Adipocyte (in vitro differentiated cells): ENCODE measurements around the gene FKBP6.
"Not testable (repeated sequence)": the region's sequence is repeated elsewhere in the genome, so short reads cannot be mapped to it uniquely, and the experiment has no call there.

Experiments used
- DNase-seq: peaks from one replicate; pipeline ENCODE4 v3.0.0-alpha.2; 2015; ENCODE audit warnings: low read depth
- H3K27me3 ChIP-seq: replicated peaks from 2 replicates; pipeline ENCODE4 v1.7.0; 2013; ENCODE audit warnings: mild to moderate bottlenecking, low read length, moderate library complexity; ENCODE audit not compliant: control insufficient read depth, insufficient read depth
- H3K36me3 ChIP-seq: 2 replicates; pipeline ENCODE4 v1.7.0; 2013; ENCODE audit warnings: low read length, mild to moderate bottlenecking, moderate library complexity; ENCODE audit not compliant: control insufficient read depth, insufficient read depth, severe bottlenecking
- H3K4me1 ChIP-seq: 2 replicates; pipeline ENCODE4 v1.7.0; 2013; ENCODE audit warnings: mild to moderate bottlenecking, low read length, moderate library complexity; ENCODE audit not compliant: control insufficient read depth, insufficient read depth
- H3K4me3 ChIP-seq: 2 replicates; pipeline ENCODE4 v1.7.0; 2013; ENCODE audit warnings: mild to moderate bottlenecking, low read length, moderate library complexity
- H3K9ac ChIP-seq: 2 replicates; pipeline ENCODE4 v1.7.0; 2013; ENCODE audit warnings: mild to moderate bottlenecking, low read length, moderate library complexity
- H3K9me3 ChIP-seq: 2 replicates; pipeline ENCODE4 v1.7.0; 2013; ENCODE audit warnings: mild to moderate bottlenecking, low read length, moderate library complexity; ENCODE audit not compliant: control insufficient read depth

The FKBP6 gene

DNA sequence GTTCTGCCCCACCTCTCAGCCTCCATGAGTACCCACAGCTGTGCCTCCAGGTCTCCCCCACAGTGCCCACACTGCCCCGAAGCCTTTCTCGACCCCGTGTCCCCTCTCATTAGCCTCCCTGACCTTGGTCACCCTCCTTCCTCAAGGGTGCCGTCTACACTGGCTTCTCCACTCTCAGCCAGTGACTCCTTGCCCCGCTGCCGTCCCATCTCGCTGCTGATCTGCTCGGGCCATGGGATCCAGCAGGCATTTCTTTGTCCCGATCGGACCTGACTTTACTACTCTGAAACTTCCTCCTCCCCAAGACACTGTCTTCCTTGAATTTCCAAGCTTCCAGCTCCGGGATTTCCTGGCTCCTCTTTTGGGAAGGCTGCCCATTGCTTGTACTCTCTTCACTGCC, 31.3 kb downstream of the FKBP6 start:
- DNase-seq: no peak
- H3K27me3 ChIP-seq: peaks cover 39% of the 10 kb centered on the region
- no peak overlapping the region for H3K9ac ChIP-seq
- H3K4me3 ChIP-seq: no peak overlapping the region
- peaks cover 7% of the 10 kb centered on the region for H3K4me1 ChIP-seq
- H3K36me3 ChIP-seq: no peaks in the 10 kb centered on the region
- H3K9me3 ChIP-seq: no peaks in the 10 kb centered on the region

DNA sequence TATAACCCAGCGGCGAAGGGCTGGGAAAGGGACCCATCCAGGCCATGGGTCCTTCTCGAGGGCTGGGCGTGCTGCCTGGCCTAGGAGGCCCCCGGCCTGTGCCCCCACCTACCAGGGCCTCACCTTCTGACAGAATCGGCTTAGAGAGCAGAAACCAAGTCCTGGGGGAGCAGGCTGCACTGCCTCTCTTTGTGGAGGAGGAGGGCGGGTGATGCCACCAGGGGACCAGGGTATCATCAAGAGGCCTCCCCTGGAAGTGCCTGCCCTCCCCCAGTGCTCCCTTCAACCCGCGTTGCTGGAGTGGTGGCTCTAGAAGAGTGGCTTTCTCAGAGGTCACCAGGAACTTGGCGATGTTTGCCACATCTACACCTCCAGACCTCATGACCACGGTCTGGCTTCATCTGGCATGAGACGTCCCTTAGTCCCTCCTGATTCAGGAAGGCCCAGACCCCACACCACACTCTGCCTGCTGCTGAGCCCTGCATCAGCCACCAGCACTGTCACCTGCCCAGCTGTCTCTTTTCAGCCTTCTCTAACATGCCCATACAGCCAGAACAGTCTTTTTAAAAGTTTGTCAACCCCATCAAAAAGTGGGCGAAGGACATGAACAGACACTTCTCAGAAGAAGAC, 31.9 kb downstream of the FKBP6 start:
- H3K4me3 ChIP-seq: no peak overlapping the region
- no peaks in the 10 kb centered on the region for H3K9me3 ChIP-seq
- peaks cover 35% of the 10 kb centered on the region for H3K27me3 ChIP-seq
- H3K9ac ChIP-seq: no peak overlapping the region
- peaks cover 7% of the 10 kb centered on the region for H3K4me1 ChIP-seq
- H3K36me3 ChIP-seq: no peaks in the 10 kb centered on the region
- DNase-seq: no peak

DNA sequence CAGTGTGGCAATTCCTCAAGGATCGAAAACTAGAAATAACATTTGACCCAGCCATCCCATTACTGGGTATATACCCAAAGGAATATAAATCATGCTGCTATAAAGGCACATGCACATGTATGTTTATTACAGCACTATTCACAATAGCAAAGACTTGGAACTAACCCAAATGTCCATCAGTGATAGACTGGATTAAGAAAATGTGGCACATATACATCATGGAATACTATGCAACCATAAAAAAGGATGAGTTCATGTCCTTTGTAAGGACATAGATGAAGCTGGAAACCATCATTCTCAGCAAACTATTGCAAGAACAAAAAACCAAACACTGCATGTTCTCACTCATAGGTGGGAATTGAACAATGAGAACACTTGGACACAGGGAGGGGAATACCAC, 32.6 kb downstream of the FKBP6 start:
- not testable (repeated sequence) for H3K9ac ChIP-seq, DNase-seq, H3K36me3 ChIP-seq, H3K9me3 ChIP-seq, H3K4me1 ChIP-seq, H3K4me3 ChIP-seq
- peaks cover 29% of the 10 kb centered on the region for H3K27me3 ChIP-seq

DNA sequence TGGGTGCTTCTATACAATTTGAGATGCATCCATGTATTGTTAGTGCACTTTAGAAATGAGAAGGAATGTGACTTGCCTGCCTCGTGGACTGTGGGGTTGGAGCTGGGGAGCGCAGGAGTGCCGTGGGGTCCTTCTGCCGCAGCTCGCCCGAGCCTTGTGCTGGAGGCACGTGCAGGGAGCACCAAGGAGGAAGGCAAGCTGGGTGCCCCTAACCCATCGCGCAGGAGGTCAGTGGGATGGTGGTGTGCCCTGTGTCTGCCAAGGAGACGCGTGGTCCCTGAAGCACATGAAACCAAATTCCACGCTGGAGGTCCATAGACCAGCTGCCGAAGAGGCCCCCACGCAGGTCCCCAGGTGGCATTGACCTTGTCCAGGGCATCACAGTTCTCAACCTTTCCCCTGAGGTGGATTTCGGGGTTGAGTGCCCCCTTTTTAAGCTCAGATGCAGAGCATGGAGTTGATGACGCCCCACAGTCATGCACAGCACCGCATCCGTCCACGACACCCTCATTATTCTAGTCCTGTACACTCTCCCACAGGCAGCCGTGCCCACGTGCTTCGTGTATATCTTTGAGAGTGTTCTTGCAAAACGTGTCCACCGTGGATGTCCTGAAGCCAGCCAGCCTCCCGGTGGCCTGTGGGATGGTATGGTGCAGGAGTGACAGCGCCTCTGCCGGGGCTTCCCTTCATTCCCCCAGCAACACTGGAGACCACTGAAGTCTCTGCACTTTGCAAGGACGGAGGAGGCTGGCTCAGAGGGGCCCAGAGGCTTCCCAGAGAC, 35.5 kb downstream of the FKBP6 start:
- H3K9me3 ChIP-seq: no peaks in the 10 kb centered on the region
- no peak for DNase-seq
- no peak overlapping the region for H3K9ac ChIP-seq

DNA sequence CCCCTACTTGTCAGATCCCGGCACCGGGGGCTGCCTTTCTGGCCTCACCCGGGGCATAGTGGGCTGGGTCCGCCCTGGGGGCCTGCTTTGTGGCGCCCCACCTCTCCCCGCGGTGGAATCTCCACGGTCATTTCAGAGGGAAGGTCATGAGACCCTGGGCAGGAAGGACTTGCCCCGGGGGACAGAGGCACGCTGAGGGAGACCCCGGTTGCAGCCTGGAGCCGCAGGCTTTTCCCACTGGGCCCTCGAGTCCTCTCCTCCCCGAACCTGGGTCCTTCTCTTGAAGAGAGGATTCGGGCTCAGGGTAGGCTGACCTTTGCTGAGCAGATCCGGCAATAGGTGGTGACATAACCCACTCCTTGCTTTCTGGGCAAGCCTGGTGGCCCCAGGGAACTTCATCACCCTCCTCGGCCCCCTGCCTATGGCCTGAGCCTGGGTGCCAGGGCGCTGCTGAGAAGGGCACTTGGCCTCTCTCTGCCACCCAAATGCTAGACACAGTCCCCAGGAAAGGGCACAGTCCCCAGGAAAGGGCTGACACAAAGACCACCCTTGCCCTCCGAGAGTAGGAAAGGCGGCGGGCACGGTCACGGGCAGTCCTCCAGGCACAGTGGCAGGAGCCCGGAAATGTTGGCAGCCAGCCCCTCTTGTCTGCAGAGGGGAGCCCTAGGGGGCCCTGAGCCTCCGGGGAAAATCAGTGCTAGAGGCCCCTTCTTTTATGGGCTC, 36.2 kb downstream of the FKBP6 start:
- Histone ChIP-seq H3K27me3 (peaks cover 34% of the 10 kb centered on the region), H3K9ac (no peak overlapping the region), H3K4me1 (no peaks in the 10 kb centered on the region), H3K36me3 (no peaks in the 10 kb centered on the region), H3K9me3 (no peaks in the 10 kb centered on the region), H3K4me3 (no peak overlapping the region)
- DNase-seq: no peak

More for the DNA sequence above, 35.5 kb downstream of the FKBP6 start:
- no peaks in the 10 kb centered on the region for H3K4me1 ChIP-seq
- no peak overlapping the region for H3K4me3 ChIP-seq
- H3K27me3 ChIP-seq: peaks cover 36% of the 10 kb centered on the region
- H3K36me3 ChIP-seq: no peaks in the 10 kb centered on the region

DNA sequence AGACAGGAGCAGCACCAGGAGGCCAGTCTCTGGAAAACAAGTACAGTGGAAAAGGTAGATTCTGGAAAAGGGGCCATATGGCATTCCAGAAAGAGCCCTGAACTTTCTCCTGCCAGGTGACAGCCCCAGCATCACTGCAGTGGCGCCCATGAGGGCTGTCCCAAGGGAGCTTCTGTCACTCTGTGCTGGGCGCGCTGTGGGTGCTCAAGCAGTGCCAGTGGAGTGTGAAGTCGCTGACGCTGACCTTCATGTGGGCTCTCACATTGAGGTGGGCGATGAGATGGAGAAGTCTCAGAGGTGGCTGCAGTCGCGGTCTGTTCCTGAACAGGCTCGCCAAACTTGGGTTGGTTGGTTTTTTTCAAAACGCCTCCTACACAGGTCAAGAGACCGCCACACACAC, 38.2 kb downstream of the FKBP6 start:
- Histone ChIP-seq H3K27me3 (peaks cover 28% of the 10 kb centered on the region), H3K9ac (no peak overlapping the region), H3K4me1 (no peaks in the 10 kb centered on the region), H3K4me3 (no peak overlapping the region), H3K36me3 (no peaks in the 10 kb centered on the region), H3K9me3 (no peaks in the 10 kb centered on the region)
- no peak for DNase-seq

DNA sequence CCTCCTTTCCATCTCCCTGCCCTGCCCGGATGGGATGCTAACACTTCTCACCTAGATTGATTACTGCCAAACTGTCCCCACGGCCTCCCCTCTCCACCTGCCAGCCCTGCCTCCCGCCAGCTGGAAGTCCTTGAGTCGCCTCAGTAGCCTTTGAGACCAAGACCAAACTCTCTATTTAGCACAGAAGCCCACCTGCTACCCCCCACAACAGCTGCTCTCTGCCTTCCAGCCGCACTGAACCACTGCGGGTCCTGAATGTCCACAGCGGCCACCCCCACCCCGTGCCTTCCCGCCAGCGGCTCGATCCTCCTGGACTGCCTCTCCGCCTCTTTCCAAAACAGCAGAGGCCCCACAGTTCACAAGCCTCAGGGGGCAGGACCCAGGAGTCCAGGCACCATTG, 39.0 kb downstream of the FKBP6 start:
- Histone ChIP-seq H3K9ac (no peak overlapping the region), H3K27me3 (peaks cover 28% of the 10 kb centered on the region), H3K36me3 (no peaks in the 10 kb centered on the region), H3K4me1 (no peaks in the 10 kb centered on the region), H3K4me3 (no peak overlapping the region), H3K9me3 (no peaks in the 10 kb centered on the region)
- no peak for DNase-seq

DNA sequence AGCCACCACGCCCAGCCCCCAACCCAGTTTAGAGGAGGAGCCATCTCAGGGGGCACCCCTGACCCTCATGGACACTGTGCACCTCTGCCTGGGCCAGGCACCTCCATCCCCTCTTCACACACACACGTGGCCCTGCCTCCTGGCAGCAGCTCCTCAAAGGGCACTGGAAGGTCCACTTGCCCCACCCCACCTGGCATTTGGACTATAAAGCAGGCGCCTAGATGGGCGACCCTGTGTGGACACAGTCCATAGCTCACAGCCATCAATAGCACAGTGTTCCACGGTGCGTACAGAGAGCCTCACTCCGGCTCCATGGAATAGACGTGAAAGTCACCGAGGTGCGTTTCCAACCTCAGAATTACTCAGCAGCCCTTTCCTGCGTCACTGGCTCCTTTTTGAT, 41.0 kb downstream of the FKBP6 start:
- Histone ChIP-seq H3K27me3 (peaks cover 16% of the 10 kb centered on the region), H3K36me3 (no peaks in the 10 kb centered on the region), H3K9ac (no peak overlapping the region), H3K9me3 (no peaks in the 10 kb centered on the region), H3K4me3 (no peak overlapping the region), H3K4me1 (no peaks in the 10 kb centered on the region)
- DNase-seq: no peak

DNA sequence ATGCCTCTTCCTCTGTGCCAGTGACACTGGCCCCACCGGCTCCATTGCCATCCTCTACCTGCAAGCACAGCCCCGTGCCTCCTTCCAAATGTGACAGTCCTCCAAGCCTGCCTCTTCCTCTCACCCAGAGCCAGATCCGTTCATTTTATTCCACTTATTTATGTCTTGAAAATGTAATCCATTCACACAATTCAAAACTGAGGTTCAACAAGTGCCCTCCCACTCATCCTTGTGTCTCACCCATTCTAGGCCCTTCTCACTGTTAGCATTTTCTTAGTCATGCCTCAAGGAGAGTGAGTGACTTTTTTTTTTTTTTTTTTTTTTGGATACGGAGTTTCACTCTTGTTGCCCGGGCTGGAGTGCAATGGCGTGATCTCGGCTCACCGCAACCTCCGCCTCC, 41.7 kb downstream of the FKBP6 start:
- Histone ChIP-seq H3K4me3 (no peak overlapping the region), H3K9ac (no peak overlapping the region), H3K36me3 (no peaks in the 10 kb centered on the region), H3K4me1 (no peaks in the 10 kb centered on the region), H3K9me3 (no peaks in the 10 kb centered on the region), H3K27me3 (peaks cover 11% of the 10 kb centered on the region)
- DNase-seq: no peak

DNA sequence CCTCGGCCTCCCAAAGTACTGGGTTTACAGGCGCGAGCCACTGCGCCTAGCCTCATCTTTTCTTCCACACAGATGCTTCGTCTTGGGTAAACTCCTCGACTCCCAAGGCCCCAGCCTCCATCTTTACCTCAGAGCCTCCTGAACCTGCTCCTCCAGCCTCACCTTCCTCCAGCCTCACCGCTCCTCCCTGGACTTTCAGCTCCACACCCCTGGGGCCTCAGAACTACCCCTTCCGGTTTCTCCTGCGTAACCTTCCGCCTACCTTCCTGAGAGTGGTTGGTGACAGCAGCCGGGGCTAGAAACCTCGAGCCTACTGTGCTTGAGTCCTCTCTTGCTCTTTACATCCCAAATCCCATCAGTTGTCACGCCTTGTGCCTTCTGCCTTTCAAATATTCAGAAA, 45.8 kb downstream of the FKBP6 start:
- H3K36me3 ChIP-seq: no peaks in the 10 kb centered on the region
- no peak for DNase-seq
- peaks cover 2% of the 10 kb centered on the region for H3K9me3 ChIP-seq
- H3K9ac ChIP-seq: no peak overlapping the region
- H3K4me1 ChIP-seq: no peaks in the 10 kb centered on the region
- H3K27me3 ChIP-seq: peaks cover 15% of the 10 kb centered on the region
- no peak overlapping the region for H3K4me3 ChIP-seq

DNA sequence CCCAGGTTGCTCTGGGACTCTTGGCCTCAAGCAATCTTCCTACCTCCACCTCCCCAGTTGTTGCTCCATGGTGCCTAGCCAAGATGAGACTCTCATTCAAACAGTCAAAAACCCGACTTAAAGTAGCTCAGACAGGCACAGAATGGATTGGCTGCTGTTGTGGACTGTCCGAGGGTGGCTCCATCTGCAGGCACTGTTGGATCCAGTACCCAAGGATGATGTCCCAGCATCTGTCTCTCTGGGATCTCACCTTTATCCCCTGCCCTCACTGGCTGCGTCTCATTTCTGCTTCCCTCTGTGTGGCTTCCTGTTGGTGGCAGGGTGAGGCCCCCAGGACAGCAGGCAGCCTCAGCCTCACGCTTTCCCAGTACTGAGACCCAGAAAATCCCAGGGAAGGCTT, 48.3 kb downstream of the FKBP6 start:
- H3K9me3 ChIP-seq, H3K36me3 ChIP-seq, H3K9ac ChIP-seq, H3K4me3 ChIP-seq, DNase-seq, H3K4me1 ChIP-seq: not testable (repeated sequence)
- peaks cover 20% of the 10 kb centered on the region for H3K27me3 ChIP-seq
